ENCODE data around the gene DNASE2. TPM values are rescaled to one million over a fixed set of nuclear protein-coding genes. Genes with fewer than 3 reads are reported as not detected.

The DNASE2 gene
- polyA plus RNA-seq, 1 donor (not counting 4 experiments of a cell fraction or from before 2014, with no cell fraction given): 23.5 TPM

DNA sequence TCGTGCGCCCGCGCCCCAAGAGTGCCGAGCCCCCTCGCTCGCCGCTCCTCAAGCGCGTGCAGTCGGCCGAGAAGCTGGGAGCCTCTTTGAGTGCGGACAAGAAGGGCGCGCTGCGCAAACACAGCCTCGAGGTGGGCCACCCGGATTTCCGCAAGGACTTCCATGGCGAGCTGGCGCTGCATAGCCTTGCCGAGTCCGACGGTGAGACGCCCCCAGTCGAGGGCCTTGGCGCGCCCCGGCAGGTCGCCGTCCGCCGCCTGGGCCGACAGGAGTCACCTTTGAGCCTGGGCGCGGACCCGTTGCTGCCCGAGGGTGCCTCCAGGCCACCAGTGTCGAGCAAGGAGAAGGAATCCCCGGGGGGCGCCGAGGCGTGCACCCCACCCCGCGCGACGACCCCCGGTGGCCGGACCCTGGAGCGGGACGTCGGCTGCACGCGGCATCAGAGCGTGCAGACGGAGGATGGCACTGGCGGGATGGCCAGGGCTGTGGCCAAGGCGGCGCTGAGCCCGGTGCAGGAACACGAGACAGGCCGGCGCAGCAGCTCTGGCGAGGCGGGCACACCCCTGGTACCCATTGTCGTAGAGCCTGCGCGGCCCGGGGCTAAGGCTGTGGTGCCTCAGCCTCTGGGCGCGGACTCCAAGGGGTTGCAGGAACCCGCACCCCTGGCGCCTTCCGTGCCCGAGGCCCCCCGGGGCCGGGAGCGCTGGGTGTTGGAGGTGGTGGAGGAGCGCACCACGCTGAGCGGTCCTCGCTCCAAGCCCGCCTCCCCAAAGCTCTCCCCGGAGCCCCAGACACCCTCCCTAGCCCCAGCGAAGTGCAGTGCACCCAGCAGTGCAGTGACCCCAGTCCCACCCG lies 7.1 kb downstream of the DNASE2 start:
- FAIRE-seq (no peak), DNase-seq (ENCODE audit: low read depth, low spot score) (no peak)
- no peak overlapping the region for H3K9ac ChIP-seq (ENCODE audit: control insufficient read depth, extremely low read depth, insufficient read depth, low read length)
- no peak for TF ChIP-seq EZH2 (IDR thresholded peaks at IDR 0.05; ENCODE audit: low read length)
- TF ChIP-seq, protein P1, sequence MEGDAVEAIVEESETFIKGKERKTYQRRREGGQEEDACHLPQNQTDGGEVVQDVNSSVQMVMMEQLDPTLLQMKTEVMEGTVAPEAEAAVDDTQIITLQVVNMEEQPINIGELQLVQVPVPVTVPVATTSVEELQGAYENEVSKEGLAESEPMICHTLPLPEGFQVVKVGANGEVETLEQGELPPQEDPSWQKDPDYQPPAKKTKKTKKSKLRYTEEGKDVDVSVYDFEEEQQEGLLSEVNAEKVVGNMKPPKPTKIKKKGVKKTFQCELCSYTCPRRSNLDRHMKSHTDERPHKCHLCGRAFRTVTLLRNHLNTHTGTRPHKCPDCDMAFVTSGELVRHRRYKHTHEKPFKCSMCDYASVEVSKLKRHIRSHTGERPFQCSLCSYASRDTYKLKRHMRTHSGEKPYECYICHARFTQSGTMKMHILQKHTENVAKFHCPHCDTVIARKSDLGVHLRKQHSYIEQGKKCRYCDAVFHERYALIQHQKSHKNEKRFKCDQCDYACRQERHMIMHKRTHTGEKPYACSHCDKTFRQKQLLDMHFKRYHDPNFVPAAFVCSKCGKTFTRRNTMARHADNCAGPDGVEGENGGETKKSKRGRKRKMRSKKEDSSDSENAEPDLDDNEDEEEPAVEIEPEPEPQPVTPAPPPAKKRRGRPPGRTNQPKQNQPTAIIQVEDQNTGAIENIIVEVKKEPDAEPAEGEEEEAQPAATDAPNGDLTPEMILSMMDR (optimal IDR thresholded peaks at IDR 0.05 in 1 of 3, IDR thresholded peaks at IDR 0.05 in 1 of 3, conservative IDR thresholded peaks at IDR 0.05 in 1 of 3; ENCODE audit: extremely low read depth in 1 of 3, insufficient read depth in 2 of 3, low read length in 3 of 3): no peak
- H4K20me1 ChIP-seq (ENCODE audit: control insufficient read depth, extremely low read depth, insufficient read depth, low read length): no peaks in the 10 kb centered on the region
- peak overlapping the region; percentile 83 for H3K4me2 ChIP-seq (ENCODE audit: control insufficient read depth, extremely low read depth, insufficient read depth, low read depth, low read length)
- H3K9me3 ChIP-seq (ENCODE audit: control insufficient read depth, low read depth, low read length): no peaks in the 10 kb centered on the region
- peaks cover 9% of the 10 kb centered on the region for H3K4me1 ChIP-seq (ENCODE audit: control insufficient read depth, extremely low read depth, insufficient read depth, low read length)
- no peaks in the 10 kb centered on the region for H3K27me3 ChIP-seq (ENCODE audit: control insufficient read depth, extremely low read depth, insufficient read depth, low read length)
- dilution Hi-C loops (cut with MboI; ENCODE audit: extremely low pct_ligation_motif_present, low sequenced_read_pairs): no loop called here
- H3K27ac ChIP-seq (ENCODE audit: control insufficient read depth, insufficient read depth, low read length): no peak overlapping the region
- no peak overlapping the region for H2AFZ ChIP-seq (ENCODE audit: control insufficient read depth, low read length)
- peak overlapping the region in 2 of 3 experiments; percentile 1 to 49 for H3K4me3 ChIP-seq (ENCODE audit: control insufficient read depth in 2 of 3, extremely low read depth in 1 of 3, insufficient read depth in 2 of 3, low read depth in 1 of 3, low read length in 3 of 3)
- H3K79me2 ChIP-seq (ENCODE audit: control insufficient read depth, insufficient read depth, low read length): no peaks in the 10 kb centered on the region
- H3K9me1 ChIP-seq (ENCODE audit: control insufficient read depth, extremely low read depth, insufficient read depth, low read length): no peaks in the 10 kb centered on the region
- peaks cover 4 to 5% of the 10 kb centered on the region in 2 experiments for H3K36me3 ChIP-seq (ENCODE audit: control insufficient read depth in 2 of 2, extremely low read depth in 1 of 2, insufficient read depth in 2 of 2, low read length in 2 of 2)

DNA sequence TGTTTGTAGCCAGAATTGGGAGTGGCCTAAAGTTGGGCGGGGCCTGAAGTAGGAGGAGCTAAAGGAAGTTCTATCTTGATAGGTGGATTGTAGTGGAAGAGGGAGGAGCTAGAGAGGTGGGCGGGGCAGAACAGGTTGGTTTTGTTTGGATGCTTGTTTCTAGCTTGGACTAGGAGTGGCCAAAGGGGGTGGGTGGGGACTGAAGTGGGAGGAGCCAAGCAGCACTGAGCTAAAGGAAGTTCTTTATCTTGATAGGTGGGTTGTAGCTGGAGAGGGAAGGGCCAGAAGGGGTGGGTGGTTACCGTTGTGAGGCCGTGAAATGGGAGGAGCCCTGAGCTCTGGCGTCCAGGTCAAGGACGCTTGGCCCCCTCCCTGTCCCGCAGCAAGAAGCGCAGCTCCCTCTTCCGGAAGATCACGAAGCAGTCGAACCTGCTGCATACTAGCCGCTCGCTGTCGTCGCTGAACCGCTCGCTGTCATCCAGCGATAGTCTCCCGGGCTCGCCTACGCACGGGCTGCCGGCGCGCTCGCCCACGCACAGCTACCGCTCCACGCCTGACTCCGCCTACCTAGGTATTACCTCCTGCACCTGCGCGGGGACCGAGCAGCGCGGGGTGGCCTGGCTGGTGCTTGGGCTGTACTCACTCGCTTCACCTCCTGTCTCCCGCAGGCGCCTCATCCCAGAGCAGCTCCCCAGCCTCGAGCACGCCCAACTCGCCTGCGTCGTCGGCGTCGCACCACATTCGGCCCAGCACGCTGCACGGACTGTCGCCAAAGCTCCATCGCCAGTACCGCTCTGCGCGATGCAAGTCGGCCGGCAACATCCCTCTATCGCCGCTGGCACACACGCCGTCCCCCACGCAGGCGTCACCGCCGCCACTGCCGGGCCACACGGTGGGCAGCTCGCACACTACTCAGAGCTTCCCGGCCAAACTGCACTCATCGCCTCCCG lies 8.0 kb downstream of the DNASE2 start:
- Histone ChIP-seq H3K4me1 (ENCODE audit: control insufficient read depth, extremely low read depth, insufficient read depth, low read length) (peaks cover 9% of the 10 kb centered on the region), H4K20me1 (ENCODE audit: control insufficient read depth, extremely low read depth, insufficient read depth, low read length) (no peaks in the 10 kb centered on the region), H3K27me3 (ENCODE audit: control insufficient read depth, extremely low read depth, insufficient read depth, low read length) (no peaks in the 10 kb centered on the region), H3K27ac (ENCODE audit: control insufficient read depth, insufficient read depth, low read length) (no peak overlapping the region), H2AFZ (ENCODE audit: control insufficient read depth, low read length) (peak overlapping the region; percentile 88), H3K4me3 (ENCODE audit: control insufficient read depth in 2 of 3, extremely low read depth in 1 of 3, insufficient read depth in 2 of 3, low read depth in 1 of 3, low read length in 3 of 3) (peak overlapping the region; percentile 27 to 49 (median 37)), H3K36me3 (ENCODE audit: control insufficient read depth in 2 of 2, extremely low read depth in 1 of 2, insufficient read depth in 2 of 2, low read length in 2 of 2) (peaks cover 0 to 1% of the 10 kb centered on the region in 2 experiments), H3K79me2 (ENCODE audit: control insufficient read depth, insufficient read depth, low read length) (no peaks in the 10 kb centered on the region), H3K4me2 (ENCODE audit: control insufficient read depth, extremely low read depth, insufficient read depth, low read depth, low read length) (peak overlapping the region; percentile 83), H3K9me1 (ENCODE audit: control insufficient read depth, extremely low read depth, insufficient read depth, low read length) (no peaks in the 10 kb centered on the region), H3K9ac (ENCODE audit: control insufficient read depth, extremely low read depth, insufficient read depth, low read length) (no peak overlapping the region), H3K9me3 (ENCODE audit: control insufficient read depth, low read depth, low read length) (no peaks in the 10 kb centered on the region)
- dilution Hi-C loops (cut with MboI; ENCODE audit: extremely low pct_ligation_motif_present, low sequenced_read_pairs): no loop called here
- FAIRE-seq (no peak), DNase-seq (ENCODE audit: low read depth, low spot score) (peak; percentile 66)
- no peak for TF ChIP-seq EZH2 (IDR thresholded peaks at IDR 0.05; ENCODE audit: low read length)
- TF ChIP-seq, protein P1 (optimal IDR thresholded peaks at IDR 0.05 in 1 of 3, IDR thresholded peaks at IDR 0.05 in 1 of 3, conservative IDR thresholded peaks at IDR 0.05 in 1 of 3; ENCODE audit: extremely low read depth in 1 of 3, insufficient read depth in 2 of 3, low read length in 3 of 3): peak in 1 of 3 experiments; percentile 37
